ENCODE measurements around the gene MEIS2.

MEIS2 gene

GRCh38 chr15:36943508-36944361 lies 156.6 kb downstream of the MEIS2 start:
- no peak for FAIRE-seq
- TF ChIP-seq POU2F2 (IDR thresholded peaks at IDR 0.05; ENCODE audit: low read depth, low read length) (no peak), TAF1 (IDR thresholded peaks at IDR 0.05; ENCODE audit: low read depth, low read length) (no peak), POLR2AphosphoS5 (IDR thresholded peaks at IDR 0.05; ENCODE audit: low read depth, low read length) (no peak), SPI1 (IDR thresholded peaks at IDR 0.05; ENCODE audit: low read depth, low read length) (no peak), PAX5 (IDR thresholded peaks at IDR 0.05; ENCODE audit: insufficient read depth, low read length, severe bottlenecking) (no peak), POLR2A (IDR thresholded peaks at IDR 0.05; ENCODE audit: low read depth, low read length) (no peak)
- DNase-seq (ENCODE audit: insufficient read length, low spot score): no peak

- DNase-seq (ENCODE audit: insufficient read length, low spot score) (no peak), FAIRE-seq (no peak)
- TF ChIP-seq POLR2AphosphoS5 (IDR thresholded peaks at IDR 0.05; ENCODE audit: low read depth, low read length): no peak
- no peak for TF ChIP-seq TAF1 (IDR thresholded peaks at IDR 0.05; ENCODE audit: low read depth, low read length)
- TF ChIP-seq POLR2A (IDR thresholded peaks at IDR 0.05; ENCODE audit: low read depth, low read length): no peak
These were observed 158.0 kb downstream of the MEIS2 start for GRCh38 chr15:36942248-36942827.

GRCh38 chr15:36941798-36942197 lies 158.6 kb downstream of the MEIS2 start:
- no peak for TF ChIP-seq SPI1 (IDR thresholded peaks at IDR 0.05; ENCODE audit: low read depth, low read length)
- DNase-seq (ENCODE audit: insufficient read length, low spot score) (no peak), FAIRE-seq (no peak)

GRCh38 chr15:36940636-36941260 lies 159.6 kb downstream of the MEIS2 start:
- no peak for TF ChIP-seq PAX5 (IDR thresholded peaks at IDR 0.05; ENCODE audit: insufficient read depth, low read length, severe bottlenecking)
- no peak for FAIRE-seq
- DNase-seq (ENCODE audit: insufficient read length, low spot score): no peak

DNA sequence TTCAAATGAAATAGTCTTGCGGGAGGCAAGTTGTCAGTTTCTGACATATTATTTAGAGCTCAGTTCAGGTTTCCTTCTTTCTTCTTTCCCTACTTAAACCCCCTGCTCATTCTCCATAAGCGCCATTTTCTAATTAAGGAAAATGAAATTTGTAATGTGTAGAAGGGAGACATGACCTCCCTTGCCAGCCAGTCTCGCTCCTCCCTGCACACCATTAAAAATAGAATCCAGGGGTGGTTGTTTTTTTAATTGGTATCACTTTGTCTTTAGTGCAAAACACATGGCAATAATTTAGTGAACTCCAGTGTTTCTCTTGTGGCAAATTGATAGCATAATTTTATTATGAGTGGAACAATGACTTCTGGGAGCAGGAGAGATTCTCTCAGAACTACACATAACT lies 160.1 kb downstream of the MEIS2 start:
- FAIRE-seq: no peak

GRCh38 chr15:36938764-36939163 lies 161.6 kb downstream of the MEIS2 start:
- DNase-seq (ENCODE audit: insufficient read length, low spot score): no peak
- FAIRE-seq: no peak
- TF ChIP-seq TAF1 (IDR thresholded peaks at IDR 0.05; ENCODE audit: low read depth, low read length): no peak
- TF ChIP-seq POLR2AphosphoS5 (IDR thresholded peaks at IDR 0.05; ENCODE audit: low read depth, low read length): no peak
- no peak for TF ChIP-seq PAX5 (IDR thresholded peaks at IDR 0.05; ENCODE audit: insufficient read depth, low read length, severe bottlenecking)
- no peak for TF ChIP-seq POLR2A (IDR thresholded peaks at IDR 0.05; ENCODE audit: low read depth, low read length)
- TF ChIP-seq SPI1 (IDR thresholded peaks at IDR 0.05; ENCODE audit: low read depth, low read length): no peak
- TF ChIP-seq POU2F2 (IDR thresholded peaks at IDR 0.05; ENCODE audit: low read depth, low read length): no peak

More for the DNA sequence above, 160.1 kb downstream of the MEIS2 start:
- TF ChIP-seq SPI1 (IDR thresholded peaks at IDR 0.05; ENCODE audit: low read depth, low read length) (no peak), POLR2AphosphoS5 (IDR thresholded peaks at IDR 0.05; ENCODE audit: low read depth, low read length) (no peak), TAF1 (IDR thresholded peaks at IDR 0.05; ENCODE audit: low read depth, low read length) (no peak), POU2F2 (IDR thresholded peaks at IDR 0.05; ENCODE audit: low read depth, low read length) (no peak), POLR2A (IDR thresholded peaks at IDR 0.05; ENCODE audit: low read depth, low read length) (no peak), PAX5 (IDR thresholded peaks at IDR 0.05; ENCODE audit: insufficient read depth, low read length, severe bottlenecking) (no peak)
- DNase-seq (ENCODE audit: insufficient read length, low spot score): no peak

DNA sequence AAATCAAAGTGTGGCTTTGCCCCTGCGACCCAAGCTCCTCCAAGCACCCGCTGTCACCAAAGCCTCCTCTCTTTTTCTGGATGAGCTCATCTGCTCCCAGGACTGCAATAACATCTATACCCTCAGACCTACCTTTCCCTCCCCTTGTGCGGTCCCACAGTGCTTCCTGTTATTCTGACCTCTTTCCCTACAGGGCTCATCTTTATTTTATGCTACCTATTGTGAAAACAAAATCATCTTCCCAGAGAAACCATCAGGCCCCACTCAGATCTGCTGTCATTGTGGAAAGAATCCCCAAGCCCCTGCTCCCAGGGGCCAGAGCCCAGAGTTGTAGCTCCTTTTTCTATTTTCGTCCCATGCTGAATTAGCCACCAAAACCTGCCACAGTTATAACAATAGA lies 162.2 kb downstream of the MEIS2 start:
- TF ChIP-seq POU2F2 (IDR thresholded peaks at IDR 0.05; ENCODE audit: low read depth, low read length) (no peak), TAF1 (IDR thresholded peaks at IDR 0.05; ENCODE audit: low read depth, low read length) (no peak), POLR2A (IDR thresholded peaks at IDR 0.05; ENCODE audit: low read depth, low read length) (no peak), POLR2AphosphoS5 (IDR thresholded peaks at IDR 0.05; ENCODE audit: low read depth, low read length) (no peak), PAX5 (IDR thresholded peaks at IDR 0.05; ENCODE audit: insufficient read depth, low read length, severe bottlenecking) (no peak), SPI1 (IDR thresholded peaks at IDR 0.05; ENCODE audit: low read depth, low read length) (no peak)
- DNase-seq (ENCODE audit: insufficient read length, low spot score) (no peak), FAIRE-seq (no peak)

GRCh38 chr15:36936613-36937012 lies 163.7 kb downstream of the MEIS2 start:
- TF ChIP-seq POLR2A (IDR thresholded peaks at IDR 0.05; ENCODE audit: low read depth, low read length): no peak
- no peak for TF ChIP-seq PAX5 (IDR thresholded peaks at IDR 0.05; ENCODE audit: insufficient read depth, low read length, severe bottlenecking)
- TF ChIP-seq SPI1 (IDR thresholded peaks at IDR 0.05; ENCODE audit: low read depth, low read length): no peak
- no peak for TF ChIP-seq POLR2AphosphoS5 (IDR thresholded peaks at IDR 0.05; ENCODE audit: low read depth, low read length)
- TF ChIP-seq TAF1 (IDR thresholded peaks at IDR 0.05; ENCODE audit: low read depth, low read length): no peak
- no peak for TF ChIP-seq POU2F2 (IDR thresholded peaks at IDR 0.05; ENCODE audit: low read depth, low read length)
- DNase-seq (ENCODE audit: insufficient read length, low spot score): no peak
- FAIRE-seq: no peak

DNA sequence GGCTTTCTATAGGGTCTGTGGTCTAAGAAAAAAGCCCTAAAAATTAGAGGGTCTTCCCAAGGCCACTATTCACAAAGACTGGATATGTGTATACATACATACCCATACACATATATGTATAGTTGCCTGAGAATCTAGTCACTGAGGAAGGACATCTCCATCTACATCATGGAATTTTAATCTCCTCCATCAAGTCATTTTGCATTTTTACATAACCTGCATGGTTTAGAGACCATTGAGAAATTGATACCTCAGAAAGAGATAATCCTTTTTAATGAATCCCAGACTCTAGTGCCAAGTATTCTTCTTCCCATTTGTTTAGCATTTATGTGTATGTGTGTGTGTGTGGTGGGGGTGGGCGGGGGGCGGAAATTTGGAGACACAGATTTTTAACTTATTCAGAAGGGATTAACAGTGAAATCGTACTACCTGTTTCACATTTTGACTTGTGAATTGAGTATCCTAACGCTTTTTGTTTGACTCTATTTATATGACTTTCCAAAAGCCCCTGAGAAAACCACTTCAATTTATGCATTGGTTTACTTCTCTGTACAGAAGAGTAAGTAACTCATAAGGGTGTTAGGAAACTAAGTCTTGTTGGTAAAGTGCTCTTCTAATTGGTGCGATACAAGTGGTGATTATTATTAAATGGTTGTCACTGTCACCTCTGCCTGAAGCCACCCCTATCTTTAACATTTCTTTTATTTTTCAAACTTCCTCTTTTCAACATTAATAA lies 166.9 kb downstream of the MEIS2 start:
- FAIRE-seq (no peak), DNase-seq (ENCODE audit: insufficient read length, low spot score) (no peak)
- TF ChIP-seq TAF1 (IDR thresholded peaks at IDR 0.05; ENCODE audit: low read depth, low read length) (no peak), POU2F2 (IDR thresholded peaks at IDR 0.05; ENCODE audit: low read depth, low read length) (no peak), SPI1 (IDR thresholded peaks at IDR 0.05; ENCODE audit: low read depth, low read length) (no peak), PAX5 (IDR thresholded peaks at IDR 0.05; ENCODE audit: insufficient read depth, low read length, severe bottlenecking) (no peak), POLR2A (IDR thresholded peaks at IDR 0.05; ENCODE audit: low read depth, low read length) (no peak), POLR2AphosphoS5 (IDR thresholded peaks at IDR 0.05; ENCODE audit: low read depth, low read length) (no peak)
